Stimulated activated naive CD8-positive, alpha-beta T cell treated with anti-CD3 and anti-CD28 coated beads, Interleukin-15, Interleukin-2, amounts not matched to agents 100 ng/mL and 50 ng/mL, for 24 hours (primary cell): Measurements from ENCODE around the gene SEMA4F.

ENCODE experiments used
- H3K27ac Mint-ChIP-seq: one replicate; pipeline ENCODE4 v1.8.0; 2021; ENCODE audit warnings: mild to moderate bottlenecking, mixed read lengths
- H3K27me3 Mint-ChIP-seq: one replicate; pipeline ENCODE4 v1.8.0; 2021; ENCODE audit warnings: mixed read lengths
- H3K36me3 Mint-ChIP-seq: one replicate; pipeline ENCODE4 v1.8.0; 2021; ENCODE audit warnings: low read depth, mixed read lengths
- H3K4me1 Mint-ChIP-seq: one replicate; pipeline ENCODE4 v1.8.0; 2021; ENCODE audit warnings: low read depth, mixed read lengths
- H3K4me3 Mint-ChIP-seq: one replicate; pipeline ENCODE4 v1.8.0; 2021; ENCODE audit warnings: mild to moderate bottlenecking, mixed read lengths
- H3K9me3 Mint-ChIP-seq: one replicate; pipeline ENCODE4 v1.8.0; 2021; ENCODE audit warnings: mixed read lengths

Gene SEMA4F

GRCh38 chr2:74689671-74690070 is 35.6 kb downstream of the SEMA4F start:
- no peaks in the 10 kb centered on the region for H3K9me3 Mint-ChIP-seq
- H3K36me3 Mint-ChIP-seq, result no peaks in the 10 kb centered on the region
- no peak overlapping the region for H3K27ac Mint-ChIP-seq
- no peaks in the 10 kb centered on the region for H3K4me1 Mint-ChIP-seq
- H3K4me3 Mint-ChIP-seq, result no peak overlapping the region
- H3K27me3 Mint-ChIP-seq, result peaks cover 5% of the 10 kb centered on the region

- H3K4me1 Mint-ChIP-seq, result no peaks in the 10 kb centered on the region
- H3K9me3 Mint-ChIP-seq, result no peaks in the 10 kb centered on the region
- no peak overlapping the region for H3K27ac Mint-ChIP-seq
- H3K36me3 Mint-ChIP-seq, result no peaks in the 10 kb centered on the region
- H3K4me3 Mint-ChIP-seq, result no peak overlapping the region
- peaks cover 5% of the 10 kb centered on the region for H3K27me3 Mint-ChIP-seq
Observed at GRCh38 chr2:74690571-74690970, 36.5 kb downstream of the SEMA4F start.

- peaks cover 5% of the 10 kb centered on the region for H3K27me3 Mint-ChIP-seq
- no peak overlapping the region for H3K4me3 Mint-ChIP-seq
- no peaks in the 10 kb centered on the region for H3K36me3 Mint-ChIP-seq
- H3K4me1 Mint-ChIP-seq, result no peaks in the 10 kb centered on the region
- H3K9me3 Mint-ChIP-seq, result no peaks in the 10 kb centered on the region
- H3K27ac Mint-ChIP-seq, result no peak overlapping the region
Observed at GRCh38 chr2:74691929-74692328, 37.9 kb downstream of the SEMA4F start.

- Mint-ChIP-seq H3K27me3 (peaks cover 5% of the 10 kb centered on the region), H3K27ac (no peak overlapping the region), H3K9me3 (no peaks in the 10 kb centered on the region), H3K4me1 (no peaks in the 10 kb centered on the region), H3K4me3 (no peak overlapping the region), H3K36me3 (no peaks in the 10 kb centered on the region)
Observed at GRCh38 chr2:74693213-74693612, 39.2 kb downstream of the SEMA4F start.

GRCh38 chr2:74693668-74694067 is 39.6 kb downstream of the SEMA4F start:
- Mint-ChIP-seq H3K36me3 (no peaks in the 10 kb centered on the region), H3K9me3 (no peaks in the 10 kb centered on the region), H3K27me3 (peaks cover 5% of the 10 kb centered on the region), H3K27ac (no peak overlapping the region), H3K4me1 (no peaks in the 10 kb centered on the region), H3K4me3 (no peak overlapping the region)

GRCh38 chr2:74694281-74694680 is 40.2 kb downstream of the SEMA4F start:
- peaks cover 5% of the 10 kb centered on the region for H3K27me3 Mint-ChIP-seq
- no peaks in the 10 kb centered on the region for H3K9me3 Mint-ChIP-seq

GRCh38 chr2:74695663-74696062 is 41.6 kb downstream of the SEMA4F start:
- Mint-ChIP-seq H3K36me3 (no peaks in the 10 kb centered on the region), H3K9me3 (no peaks in the 10 kb centered on the region), H3K4me1 (no peaks in the 10 kb centered on the region), H3K27ac (no peak overlapping the region), H3K4me3 (no peak overlapping the region), H3K27me3 (peaks cover 5% of the 10 kb centered on the region)

More at GRCh38 chr2:74694281-74694680, 40.2 kb downstream of the SEMA4F start:
- no peaks in the 10 kb centered on the region for H3K36me3 Mint-ChIP-seq
- H3K4me1 Mint-ChIP-seq, result no peaks in the 10 kb centered on the region
- H3K27ac Mint-ChIP-seq, result no peak overlapping the region
- no peak overlapping the region for H3K4me3 Mint-ChIP-seq

- Mint-ChIP-seq H3K4me3 (no peak overlapping the region), H3K36me3 (no peaks in the 10 kb centered on the region), H3K9me3 (no peaks in the 10 kb centered on the region), H3K4me1 (no peaks in the 10 kb centered on the region), H3K27ac (no peak overlapping the region), H3K27me3 (peaks cover 3% of the 10 kb centered on the region)
Observed at GRCh38 chr2:74696829-74697228, 42.8 kb downstream of the SEMA4F start.

- no peak overlapping the region for H3K4me3 Mint-ChIP-seq
- H3K4me1 Mint-ChIP-seq, result no peaks in the 10 kb centered on the region
- no peak overlapping the region for H3K27ac Mint-ChIP-seq
- H3K27me3 Mint-ChIP-seq, result no peaks in the 10 kb centered on the region
- no peaks in the 10 kb centered on the region for H3K36me3 Mint-ChIP-seq
- H3K9me3 Mint-ChIP-seq, result no peaks in the 10 kb centered on the region
Observed at GRCh38 chr2:74700643-74701372, 46.8 kb downstream of the SEMA4F start.

- no peaks in the 10 kb centered on the region for H3K36me3 Mint-ChIP-seq
- H3K4me3 Mint-ChIP-seq, result no peak overlapping the region
- H3K4me1 Mint-ChIP-seq, result no peaks in the 10 kb centered on the region
- no peaks in the 10 kb centered on the region for H3K9me3 Mint-ChIP-seq
- H3K27me3 Mint-ChIP-seq, result no peaks in the 10 kb centered on the region
- no peak overlapping the region for H3K27ac Mint-ChIP-seq
Observed at GRCh38 chr2:74702001-74702715, 48.1 kb downstream of the SEMA4F start.

- H3K27me3 Mint-ChIP-seq, result no peaks in the 10 kb centered on the region
- no peak overlapping the region for H3K27ac Mint-ChIP-seq
Observed at GRCh38 chr2:74703373-74703772, 49.3 kb downstream of the SEMA4F start.

GRCh38 chr2:74704216-74704615 is 50.2 kb downstream of the SEMA4F start:
- no peaks in the 10 kb centered on the region for H3K36me3 Mint-ChIP-seq

More at GRCh38 chr2:74703373-74703772, 49.3 kb downstream of the SEMA4F start:
- Mint-ChIP-seq H3K36me3 (no peaks in the 10 kb centered on the region), H3K9me3 (no peaks in the 10 kb centered on the region), H3K4me1 (no peaks in the 10 kb centered on the region), H3K4me3 (no peak overlapping the region)

GRCh38 chr2:74706741-74707140 is 52.7 kb downstream of the SEMA4F start:
- Mint-ChIP-seq H3K36me3 (no peaks in the 10 kb centered on the region), H3K27ac (no peak overlapping the region), H3K4me1 (no peaks in the 10 kb centered on the region), H3K27me3 (no peaks in the 10 kb centered on the region), H3K4me3 (no peak overlapping the region), H3K9me3 (no peaks in the 10 kb centered on the region)

More at GRCh38 chr2:74704216-74704615, 50.2 kb downstream of the SEMA4F start:
- Mint-ChIP-seq H3K9me3 (no peaks in the 10 kb centered on the region), H3K27ac (no peak overlapping the region), H3K4me3 (no peak overlapping the region), H3K4me1 (no peaks in the 10 kb centered on the region), H3K27me3 (no peaks in the 10 kb centered on the region)

GRCh38 chr2:74707837-74708236 is 53.8 kb downstream of the SEMA4F start:
- H3K4me3 Mint-ChIP-seq, result no peak overlapping the region
- no peaks in the 10 kb centered on the region for H3K4me1 Mint-ChIP-seq
- no peak overlapping the region for H3K27ac Mint-ChIP-seq
- no peaks in the 10 kb centered on the region for H3K9me3 Mint-ChIP-seq
- H3K36me3 Mint-ChIP-seq, result no peaks in the 10 kb centered on the region
- H3K27me3 Mint-ChIP-seq, result peaks cover 4% of the 10 kb centered on the region

- H3K36me3 Mint-ChIP-seq, result no peaks in the 10 kb centered on the region
Observed at GRCh38 chr2:74708296-74708695, 54.2 kb downstream of the SEMA4F start.

More at GRCh38 chr2:74708296-74708695, 54.2 kb downstream of the SEMA4F start:
- Mint-ChIP-seq H3K27ac (no peak overlapping the region), H3K27me3 (peaks cover 4% of the 10 kb centered on the region), H3K4me3 (no peak overlapping the region), H3K4me1 (no peaks in the 10 kb centered on the region), H3K9me3 (no peaks in the 10 kb centered on the region)
